ENCODE results near the gene PAOX. TPM values are rescaled to one million over a fixed set of nuclear protein-coding genes. Genes with fewer than 3 reads are reported as not detected.

Gene PAOX
- polyA plus RNA-seq, 1 experiment, result 4.5 TPM

- H3K36me3 ChIP-seq (ENCODE audit: control insufficient read depth, insufficient read depth, low read length), result peaks cover 3% of the 10 kb centered on the region; the same call in 1 of the 2 replicates
- ChIA-PET POLR2A (no interaction called here), CTCF (no interaction called here)
- no peak overlapping the region for H3K4me3 ChIP-seq (ENCODE audit: low read depth, low read length)
- H3K27me3 ChIP-seq (ENCODE audit: control insufficient read depth, insufficient read depth, low read length), result no peaks in the 10 kb centered on the region
- no peak for DNase-seq (ENCODE audit: low read depth)
- no peak for TF ChIP-seq CTCF (IDR thresholded peaks at IDR 0.05; ENCODE audit: insufficient read depth, low read depth, low read length)
Observed at GRCh38 chr10:133388973-133389818, 10.1 kb downstream of the PAOX start.

- POLR2A ChIA-PET, result no interaction called here
- no peak for DNase-seq (ENCODE audit: low read depth)
- no peak for TF ChIP-seq CTCF (IDR thresholded peaks at IDR 0.05; ENCODE audit: insufficient read depth, low read depth, low read length)
- Histone ChIP-seq H3K36me3 (ENCODE audit: control insufficient read depth, insufficient read depth, low read length) (peaks cover 3% of the 10 kb centered on the region), H3K27me3 (ENCODE audit: control insufficient read depth, insufficient read depth, low read length) (no peaks in the 10 kb centered on the region), H3K4me3 (ENCODE audit: low read depth, low read length) (no peak overlapping the region)
- CTCF ChIA-PET, result no interaction called here
Observed at GRCh38 chr10:133390597-133391248, 11.7 kb downstream of the PAOX start.

GRCh38 chr10:133391249-133391635, 12.2 kb downstream of the PAOX start:
- CTCF ChIA-PET, result no interaction called here
- Histone ChIP-seq H3K4me3 (ENCODE audit: low read depth, low read length) (no peak overlapping the region), H3K27me3 (ENCODE audit: control insufficient read depth, insufficient read depth, low read length) (no peaks in the 10 kb centered on the region), H3K36me3 (ENCODE audit: control insufficient read depth, insufficient read depth, low read length) (peaks cover 5% of the 10 kb centered on the region)
- TF ChIP-seq CTCF (IDR thresholded peaks at IDR 0.05; ENCODE audit: insufficient read depth, low read depth, low read length), result no peak
- POLR2A ChIA-PET, result no interaction called here
- DNase-seq (ENCODE audit: low read depth), result no peak

- Histone ChIP-seq H3K4me3 (ENCODE audit: low read depth, low read length) (no peak overlapping the region), H3K27me3 (ENCODE audit: control insufficient read depth, insufficient read depth, low read length) (no peaks in the 10 kb centered on the region), H3K36me3 (ENCODE audit: control insufficient read depth, insufficient read depth, low read length) (peaks cover 6% of the 10 kb centered on the region)
- TF ChIP-seq CTCF (IDR thresholded peaks at IDR 0.05; ENCODE audit: insufficient read depth, low read depth, low read length), result no peak
- ChIA-PET POLR2A (no interaction called here), CTCF (no interaction called here)
- no peak for DNase-seq (ENCODE audit: low read depth)
Observed at GRCh38 chr10:133391761-133392518, 12.9 kb downstream of the PAOX start.

All from BJ (cell line).